Muscle of back (tissue), 11 donors: ENCODE data around the gene CACNA1C. TPM values are rescaled to one million over a fixed set of nuclear protein-coding genes. Genes with fewer than 3 reads are reported as not detected.

ENCODE experiments used
- DNase-seq, 3 donors: peaks; one replicate each; pipeline versions ENCODE4 v3.0.0 to v3.0.0-alpha.2; 2013
- polyA plus RNA-seq, 10 donors: library from polyadenylated mRNA; unstranded; fragments of 120-200 nt; gene quantifications; one replicate each; pipeline ENCODE4 v1.2.1, GENCODE V29; 2013; ENCODE audit not compliant: insufficient read length in 10 of 10

Gene CACNA1C
- polyA plus RNA-seq, 10 donors = 2.2 to 5.8 (median 3.5) TPM

DNA sequence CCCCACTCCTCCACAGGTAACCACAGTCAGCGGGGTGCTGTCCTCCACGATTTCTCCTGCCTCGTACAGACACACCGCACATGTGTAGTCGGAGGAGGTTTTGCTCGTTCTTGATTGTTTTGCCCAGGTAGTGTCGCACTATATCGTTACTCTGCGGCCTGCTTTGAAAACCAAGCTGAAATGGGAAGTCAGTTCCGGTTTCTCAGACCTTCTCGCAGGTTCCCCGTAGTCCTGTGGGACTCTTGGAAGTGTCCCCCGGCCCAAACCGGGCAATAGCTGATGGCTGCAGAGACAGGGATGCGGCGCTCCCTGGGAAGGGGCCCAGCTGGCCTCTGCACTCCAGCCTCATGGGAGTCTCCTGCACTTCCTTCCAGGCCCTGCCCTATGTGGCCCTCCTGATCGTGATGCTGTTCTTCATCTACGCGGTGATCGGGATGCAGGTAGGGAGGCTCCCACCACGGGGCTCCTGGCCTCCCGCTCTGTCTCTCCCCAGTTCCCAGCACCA lies 600.7 kb downstream of the CACNA1C start:
- DNase-seq = no peak

DNA sequence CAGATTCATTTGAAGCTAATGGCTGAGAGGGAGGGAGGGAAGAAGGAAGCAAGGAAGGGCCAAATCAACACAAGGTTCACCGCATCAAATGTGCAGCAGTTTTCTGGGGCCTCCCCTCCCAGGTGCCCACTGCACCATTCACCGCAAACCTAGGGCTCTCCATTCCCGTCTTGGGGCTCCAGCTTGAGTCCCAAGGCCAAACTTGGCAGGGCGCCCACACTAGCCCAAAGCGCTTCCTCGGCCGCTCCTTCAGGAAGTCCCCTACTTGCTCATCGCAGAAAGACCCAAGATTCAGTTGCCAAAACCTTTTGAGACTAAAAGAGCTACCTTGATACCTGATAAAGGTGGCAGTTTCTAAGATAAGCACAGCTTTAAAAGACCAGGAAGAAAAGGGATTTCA lies 601.5 kb downstream of the CACNA1C start:
- no peak for DNase-seq

DNA sequence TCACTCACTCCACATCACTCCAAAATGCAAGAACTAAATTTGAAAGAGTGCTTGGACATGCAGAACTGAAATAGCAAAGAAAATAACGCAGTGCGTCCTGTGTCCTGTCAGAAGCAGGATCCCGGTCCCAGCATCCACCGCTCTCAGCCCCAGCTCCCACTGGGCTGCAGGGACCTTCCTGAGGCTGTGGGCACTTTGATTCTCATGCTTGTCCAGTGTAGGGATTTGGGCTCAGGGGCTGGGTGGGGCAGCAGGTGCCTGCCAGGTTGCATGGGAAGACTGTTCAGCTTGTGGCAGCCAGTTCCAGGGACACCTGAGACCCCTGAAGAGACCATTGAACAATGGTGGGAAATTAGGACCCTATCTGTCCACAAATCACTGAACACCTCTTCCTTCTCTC lies 602.0 kb downstream of the CACNA1C start:
- no peak for DNase-seq

DNA sequence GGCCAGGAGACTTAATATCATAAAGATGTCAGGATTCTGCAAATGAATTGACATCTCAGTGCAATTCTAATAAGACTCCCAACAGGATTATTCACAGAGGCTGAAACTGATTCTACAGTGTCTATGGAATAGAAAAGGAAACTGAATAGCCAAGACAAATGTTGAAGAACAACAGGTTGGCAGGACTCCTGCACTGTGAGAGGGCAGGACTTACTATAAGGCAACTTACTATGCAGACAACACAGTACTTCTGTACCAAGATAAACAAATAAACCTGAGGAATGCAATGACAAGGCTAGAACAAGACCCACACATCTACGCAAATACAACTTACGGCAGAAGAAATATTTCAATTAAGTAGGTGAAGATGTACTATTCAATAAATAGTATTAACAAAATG lies 609.7 kb downstream of the CACNA1C start:
- no peak for DNase-seq

DNA sequence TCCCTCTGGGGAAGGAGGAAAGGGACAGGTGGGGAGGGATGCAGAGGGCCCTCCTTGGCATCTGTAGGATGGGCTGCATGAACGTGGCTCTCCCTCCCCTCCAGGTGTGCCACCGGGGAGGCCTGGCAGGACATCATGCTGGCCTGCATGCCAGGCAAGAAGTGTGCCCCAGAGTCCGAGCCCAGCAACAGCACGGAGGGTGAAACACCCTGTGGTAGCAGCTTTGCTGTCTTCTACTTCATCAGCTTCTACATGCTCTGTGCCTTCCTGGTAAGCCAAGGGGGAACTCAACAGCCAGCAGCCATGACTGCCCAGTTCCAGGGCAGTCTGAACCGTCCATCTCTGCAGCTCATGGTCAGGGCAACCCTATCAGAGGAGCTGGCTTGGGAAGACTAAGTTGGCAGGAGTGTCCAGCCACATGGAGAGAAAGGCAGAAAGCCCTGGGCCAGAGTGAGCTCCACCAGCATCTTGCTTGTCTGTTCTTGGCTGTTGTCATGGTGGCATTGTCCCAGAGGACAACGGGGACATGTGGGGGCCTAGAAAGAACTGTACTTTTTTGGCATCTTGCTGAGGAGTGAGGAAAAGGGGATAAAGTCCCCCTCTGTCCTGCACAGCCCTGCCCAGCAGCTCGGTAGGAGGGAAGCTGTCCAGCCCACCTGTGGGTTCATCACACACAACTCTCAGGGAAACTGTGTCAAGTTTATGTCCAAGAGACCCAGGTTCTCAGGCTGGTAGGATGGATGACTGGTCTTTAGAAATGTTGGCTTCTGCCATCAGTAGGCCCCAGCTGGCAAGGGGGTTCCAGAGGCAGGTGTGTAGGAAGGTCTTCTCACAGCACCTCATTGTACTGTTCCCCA lies 612.2 kb downstream of the CACNA1C start:
- no peak for DNase-seq

DNA sequence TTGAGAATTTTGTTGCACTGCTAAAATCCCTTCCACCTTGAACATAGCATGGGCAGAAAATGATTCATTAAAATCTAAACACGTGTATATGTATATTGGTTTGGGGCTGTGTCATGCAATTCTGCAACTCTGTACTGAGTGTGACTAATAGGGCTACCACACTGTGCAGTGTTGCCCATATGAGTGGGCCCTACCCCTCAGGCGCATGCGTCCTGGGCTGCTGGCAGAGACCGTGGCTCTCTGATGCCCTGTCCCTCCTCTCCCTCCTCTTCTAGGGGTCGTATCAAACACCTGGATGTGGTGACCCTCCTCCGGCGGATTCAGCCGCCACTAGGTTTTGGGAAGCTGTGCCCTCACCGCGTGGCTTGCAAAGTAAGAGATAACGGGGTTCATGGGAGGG lies 613.6 kb downstream of the CACNA1C start:
- DNase-seq = no peak

DNA sequence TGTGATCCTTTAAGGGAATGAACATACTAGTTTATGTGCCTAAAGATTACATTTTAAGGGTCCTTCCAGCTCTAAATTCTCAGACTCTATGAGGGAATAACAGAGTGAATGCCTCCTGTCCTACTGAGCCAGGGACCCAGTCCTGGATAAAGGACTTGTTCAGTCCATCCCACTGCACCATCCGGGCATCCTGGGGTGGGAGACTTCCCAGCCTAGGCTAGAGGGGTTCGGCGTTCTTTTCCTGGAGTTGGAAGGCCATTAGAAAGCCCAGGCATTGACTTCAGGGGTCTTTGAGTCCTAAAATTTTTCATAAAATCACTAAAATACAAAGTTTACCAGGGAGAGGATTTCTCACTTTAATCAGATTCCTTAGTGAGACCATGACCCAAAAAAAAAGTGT lies 614.1 kb downstream of the CACNA1C start:
- DNase-seq = no peak

DNA sequence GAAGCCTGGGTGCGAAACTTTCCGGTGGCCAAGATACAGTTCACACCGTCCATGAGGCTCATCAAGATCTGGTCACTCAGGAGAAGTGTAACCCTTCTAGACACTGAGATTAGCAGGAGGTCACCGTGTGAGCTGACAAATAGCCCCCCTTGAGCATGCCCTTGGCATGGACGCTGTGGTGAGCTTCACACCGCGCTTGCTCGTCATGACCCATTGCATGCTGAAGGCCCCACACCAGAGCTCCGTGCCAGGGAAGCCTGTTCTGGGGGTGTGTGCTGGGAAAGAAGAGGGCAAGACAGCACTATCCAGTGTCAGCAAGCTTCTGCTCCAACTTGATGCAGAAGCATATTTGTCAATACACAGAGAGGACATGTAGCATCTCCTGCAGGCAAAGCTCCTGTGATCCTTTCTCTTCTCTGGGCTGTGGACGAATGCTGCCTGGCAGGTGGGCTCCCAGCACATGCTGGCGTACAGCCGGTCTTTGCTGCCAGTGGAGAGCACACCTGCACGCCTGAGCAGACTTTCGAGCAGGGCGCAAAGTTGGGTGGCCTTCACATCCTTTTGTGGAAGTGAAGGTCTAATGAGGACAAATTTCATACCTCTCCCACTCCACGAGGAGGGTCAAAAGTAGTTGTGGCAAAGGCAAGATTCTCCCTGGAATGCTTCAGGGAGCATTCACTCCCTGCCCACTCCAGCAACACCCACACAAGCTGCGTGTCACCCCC lies 615.1 kb downstream of the CACNA1C start:
- no peak for DNase-seq

DNA sequence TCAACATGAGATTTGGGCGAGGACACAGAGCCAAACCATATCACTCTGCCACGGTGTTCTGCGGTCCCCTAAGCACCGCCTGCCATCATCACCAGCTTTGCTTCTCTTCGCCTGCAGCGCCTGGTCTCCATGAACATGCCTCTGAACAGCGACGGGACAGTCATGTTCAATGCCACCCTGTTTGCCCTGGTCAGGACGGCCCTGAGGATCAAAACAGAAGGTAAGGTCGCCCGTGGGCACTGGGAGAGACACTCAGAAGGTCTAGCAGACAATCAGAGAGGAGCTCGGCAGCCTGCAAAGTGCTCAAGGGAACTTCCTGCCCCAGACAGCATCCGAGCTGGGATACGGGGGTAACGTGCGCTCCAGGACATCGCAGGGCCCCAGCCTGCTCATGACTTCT lies 616.0 kb downstream of the CACNA1C start:
- DNase-seq = no peak

DNA sequence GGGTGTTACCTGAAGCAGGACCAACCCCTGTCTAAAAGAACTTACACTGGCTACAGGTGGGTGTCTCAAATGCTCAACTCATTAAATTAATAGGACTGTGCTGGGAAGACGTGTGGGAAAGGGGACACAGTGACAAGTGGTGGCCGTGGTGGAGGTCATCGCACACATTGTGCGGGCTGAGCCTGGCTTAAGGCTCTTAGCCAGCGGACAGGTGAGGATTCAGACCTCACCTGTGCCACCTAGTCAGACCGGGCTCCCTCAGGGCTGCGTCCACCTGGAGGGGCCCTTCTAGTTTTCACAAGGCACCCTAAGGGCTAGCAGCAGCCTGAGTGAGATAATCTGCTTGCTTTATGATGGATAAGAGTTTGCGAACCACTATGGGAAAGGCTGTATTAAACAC lies 616.8 kb downstream of the CACNA1C start:
- no peak for DNase-seq

DNA sequence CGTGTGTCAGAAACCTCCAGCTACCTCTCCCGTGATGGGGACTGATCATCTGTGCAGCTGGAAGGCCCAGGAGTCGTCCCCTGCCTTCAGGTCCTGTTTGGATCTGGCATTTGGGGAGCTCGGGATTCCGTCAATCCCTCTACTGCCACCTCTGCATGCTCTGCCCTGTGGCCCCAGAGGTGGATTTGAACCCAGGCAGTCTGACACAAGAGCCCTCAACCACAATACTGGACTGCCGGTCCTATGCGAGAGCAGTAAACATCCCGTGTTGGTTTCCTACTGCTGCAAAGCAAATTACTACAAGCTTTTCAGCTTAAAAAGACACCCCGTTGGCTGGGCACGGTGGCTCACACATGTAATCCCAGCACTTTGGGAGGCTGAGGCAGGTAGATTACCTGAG lies 620.1 kb downstream of the CACNA1C start:
- no peak for DNase-seq

DNA sequence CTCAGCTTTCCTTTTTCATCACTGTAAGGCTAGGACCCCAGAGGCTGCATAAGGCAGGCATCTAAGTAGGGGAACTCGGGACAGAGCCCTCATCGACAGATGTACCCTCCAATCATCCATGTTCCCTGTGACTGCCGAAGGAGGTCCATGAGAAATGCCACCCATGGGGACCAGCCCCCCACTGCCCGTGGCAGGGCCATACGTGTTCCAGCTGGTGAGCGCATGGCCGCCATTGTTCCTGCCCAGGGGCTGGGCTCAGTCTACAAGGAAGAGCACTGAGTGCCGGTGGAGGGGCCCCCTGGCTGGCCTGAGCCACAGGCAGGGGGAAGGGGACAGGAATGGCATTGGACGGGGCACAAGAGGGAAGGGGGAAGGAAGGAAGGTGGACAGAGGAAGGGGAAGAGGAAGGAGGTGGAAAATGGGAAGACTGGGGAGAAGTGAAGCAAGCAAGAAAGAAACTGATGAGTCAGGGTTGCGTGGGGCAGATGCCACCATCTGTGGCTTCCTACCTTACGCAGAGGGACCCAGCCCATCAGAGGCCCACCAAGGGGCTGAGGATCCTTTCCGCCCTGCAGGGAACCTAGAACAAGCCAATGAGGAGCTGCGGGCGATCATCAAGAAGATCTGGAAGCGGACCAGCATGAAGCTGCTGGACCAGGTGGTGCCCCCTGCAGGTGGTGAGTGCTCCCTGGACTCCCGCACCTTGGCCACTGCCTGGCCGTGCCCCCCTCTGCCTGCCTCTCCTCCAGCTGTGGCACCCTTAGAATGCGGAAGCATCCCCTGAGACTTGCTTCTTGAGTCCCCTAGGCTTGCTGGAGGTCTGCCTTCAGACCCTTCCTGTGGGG lies 621.4 kb downstream of the CACNA1C start:
- no peak for DNase-seq

DNA sequence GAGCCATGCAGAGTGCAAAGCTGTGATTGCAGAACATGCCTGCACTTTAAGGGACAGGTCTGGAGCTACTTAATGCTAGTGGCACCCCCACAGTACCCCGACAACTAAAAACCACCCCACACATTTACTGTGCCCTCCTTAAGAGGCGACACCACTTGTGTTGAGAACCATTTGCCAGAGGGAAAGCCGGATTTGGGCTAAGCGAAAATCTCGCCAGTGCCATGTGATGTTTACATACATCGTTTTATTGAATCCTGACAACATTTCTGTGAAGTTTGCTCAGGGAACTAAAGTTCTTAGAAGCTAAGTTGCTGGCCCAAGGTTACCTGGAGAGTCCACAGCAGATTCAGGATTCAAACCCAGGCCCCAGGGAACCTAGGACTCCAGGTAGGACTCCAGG lies 623.0 kb downstream of the CACNA1C start:
- DNase-seq = no peak

DNA sequence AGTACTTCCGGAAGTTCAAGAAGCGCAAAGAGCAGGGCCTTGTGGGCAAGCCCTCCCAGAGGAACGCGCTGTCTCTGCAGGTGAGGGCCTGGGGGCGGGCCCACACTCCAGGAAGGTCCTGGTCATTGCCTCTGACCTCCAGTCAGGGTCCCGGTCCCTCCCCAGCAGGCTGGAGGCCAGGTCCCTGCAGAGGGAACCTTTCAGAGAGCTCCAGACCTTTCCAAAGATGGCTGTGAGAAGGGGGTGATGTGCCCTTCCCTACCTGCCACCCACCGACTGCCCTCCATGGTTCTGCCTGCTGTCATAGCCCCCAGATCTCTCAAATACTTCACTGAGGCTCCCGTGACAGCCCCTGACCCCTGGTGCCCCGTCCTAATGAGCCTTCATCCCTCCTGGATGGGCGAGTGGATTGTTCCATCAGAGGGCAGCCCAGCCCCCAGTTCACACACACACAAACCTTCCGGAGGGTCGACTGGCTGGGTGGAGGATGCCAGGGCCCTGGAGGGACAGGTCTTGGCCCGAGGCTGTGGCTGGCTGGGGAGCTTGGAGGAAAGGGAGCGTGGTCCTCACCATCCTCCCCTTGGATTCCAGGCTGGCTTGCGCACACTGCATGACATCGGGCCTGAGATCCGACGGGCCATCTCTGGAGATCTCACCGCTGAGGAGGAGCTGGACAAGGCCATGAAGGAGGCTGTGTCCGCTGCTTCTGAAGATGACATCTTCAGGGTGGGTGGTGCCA lies 624.5 kb downstream of the CACNA1C start:
- no peak for DNase-seq

DNA sequence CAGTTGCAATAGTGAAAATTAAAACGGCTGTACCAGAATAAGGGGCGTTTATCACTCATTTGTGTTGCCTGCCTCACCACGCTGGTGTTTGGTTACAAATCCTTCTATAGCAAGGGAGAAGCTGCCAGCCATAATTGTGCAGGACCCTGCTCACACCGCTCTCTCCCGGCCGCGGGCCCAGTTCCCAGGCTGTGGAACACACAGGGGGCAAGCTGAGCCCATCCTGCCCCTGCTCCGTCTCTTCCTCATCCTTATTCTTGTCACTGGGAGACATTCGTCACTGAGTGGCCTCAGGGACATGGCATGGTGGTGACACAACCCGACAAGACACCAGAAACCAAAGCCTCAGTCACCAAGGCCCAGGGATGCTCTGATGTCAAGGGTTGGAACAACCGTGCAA lies 625.6 kb downstream of the CACNA1C start:
- no peak for DNase-seq

DNA sequence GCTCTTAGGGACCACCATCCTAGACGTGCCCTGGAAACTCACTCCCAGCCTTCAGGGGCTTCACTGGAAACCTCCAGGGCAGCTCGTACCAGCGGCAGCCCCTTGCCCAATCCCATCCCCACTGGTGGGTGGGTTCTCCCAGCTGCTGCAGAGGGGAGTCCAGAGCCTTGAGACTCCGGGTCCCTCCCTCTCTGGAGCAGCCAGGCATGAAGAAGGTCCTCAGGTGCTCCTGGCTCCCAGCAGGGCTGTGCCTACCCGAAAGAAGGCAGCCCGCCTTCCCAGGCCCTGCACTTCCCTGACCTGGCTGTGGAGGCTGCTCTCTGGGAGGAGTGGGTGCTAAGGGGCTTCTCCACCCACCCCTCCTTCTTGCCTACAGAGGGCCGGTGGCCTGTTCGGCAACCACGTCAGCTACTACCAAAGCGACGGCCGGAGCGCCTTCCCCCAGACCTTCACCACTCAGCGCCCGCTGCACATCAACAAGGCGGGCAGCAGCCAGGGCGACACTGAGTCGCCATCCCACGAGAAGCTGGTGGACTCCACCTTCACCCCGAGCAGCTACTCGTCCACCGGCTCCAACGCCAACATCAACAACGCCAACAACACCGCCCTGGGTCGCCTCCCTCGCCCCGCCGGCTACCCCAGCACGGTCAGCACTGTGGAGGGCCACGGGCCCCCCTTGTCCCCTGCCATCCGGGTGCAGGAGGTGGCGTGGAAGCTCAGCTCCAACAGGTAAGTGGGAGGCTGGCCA lies 626.5 kb downstream of the CACNA1C start:
- no peak for DNase-seq

DNA sequence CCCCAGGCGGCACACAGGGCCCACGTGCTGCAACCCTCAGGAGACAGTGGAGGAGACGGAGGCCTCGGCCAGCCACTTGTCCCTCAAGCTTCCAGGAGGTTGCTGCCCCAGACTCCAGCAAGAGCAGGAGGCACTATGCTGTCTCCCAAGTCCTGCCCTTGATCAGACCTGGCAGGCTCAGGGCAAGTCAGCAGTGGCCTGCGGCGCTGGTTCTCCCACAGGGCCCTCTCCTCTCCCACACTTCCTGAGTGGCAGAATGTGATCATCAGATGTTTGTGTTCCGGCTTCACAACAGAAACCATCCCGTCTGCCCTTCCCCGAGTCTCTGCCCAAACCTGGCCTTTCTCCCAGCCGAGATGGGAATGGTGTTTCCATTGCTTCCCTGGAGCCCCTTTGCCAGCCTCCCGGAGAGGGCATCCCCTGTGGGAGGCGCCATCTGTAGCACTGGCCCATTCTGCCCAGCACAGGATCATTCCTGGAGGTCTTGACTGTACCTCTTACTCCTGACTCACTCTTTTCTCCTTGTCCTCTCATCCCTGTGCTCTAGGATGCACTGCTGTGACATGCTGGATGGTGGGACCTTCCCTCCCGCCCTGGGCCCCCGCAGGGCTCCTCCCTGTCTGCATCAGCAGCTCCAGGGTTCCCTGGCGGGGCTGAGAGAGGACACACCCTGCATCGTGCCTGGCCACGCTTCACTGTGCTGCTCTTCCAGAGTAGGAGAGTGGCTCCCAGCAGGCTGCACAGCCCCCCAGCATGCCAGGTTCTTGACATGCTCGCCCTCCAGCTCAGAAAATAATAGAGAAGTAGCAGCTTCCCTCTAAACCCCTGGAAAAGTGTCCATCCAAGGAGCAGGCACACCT lies 627.3 kb downstream of the CACNA1C start:
- DNase-seq = no peak

DNA sequence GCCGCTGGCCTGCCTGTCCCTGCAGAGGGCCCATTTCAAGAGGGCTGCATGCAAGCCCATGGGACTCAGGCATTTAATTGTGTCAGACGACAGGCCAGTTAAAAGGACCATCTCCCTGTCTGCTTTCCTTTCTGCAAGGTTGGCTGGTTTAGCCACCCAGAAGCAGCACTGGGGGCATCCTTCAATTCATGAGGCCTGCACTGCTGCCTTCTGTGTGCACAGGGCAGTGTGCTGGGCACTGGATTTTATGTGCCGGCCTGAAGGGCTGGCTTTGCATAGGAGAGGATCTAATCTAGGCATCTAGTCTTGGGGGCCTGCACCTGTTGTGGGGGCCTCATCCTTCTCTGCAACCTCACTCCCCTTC lies 627.9 kb downstream of the CACNA1C start:
- DNase-seq = no peak

DNA sequence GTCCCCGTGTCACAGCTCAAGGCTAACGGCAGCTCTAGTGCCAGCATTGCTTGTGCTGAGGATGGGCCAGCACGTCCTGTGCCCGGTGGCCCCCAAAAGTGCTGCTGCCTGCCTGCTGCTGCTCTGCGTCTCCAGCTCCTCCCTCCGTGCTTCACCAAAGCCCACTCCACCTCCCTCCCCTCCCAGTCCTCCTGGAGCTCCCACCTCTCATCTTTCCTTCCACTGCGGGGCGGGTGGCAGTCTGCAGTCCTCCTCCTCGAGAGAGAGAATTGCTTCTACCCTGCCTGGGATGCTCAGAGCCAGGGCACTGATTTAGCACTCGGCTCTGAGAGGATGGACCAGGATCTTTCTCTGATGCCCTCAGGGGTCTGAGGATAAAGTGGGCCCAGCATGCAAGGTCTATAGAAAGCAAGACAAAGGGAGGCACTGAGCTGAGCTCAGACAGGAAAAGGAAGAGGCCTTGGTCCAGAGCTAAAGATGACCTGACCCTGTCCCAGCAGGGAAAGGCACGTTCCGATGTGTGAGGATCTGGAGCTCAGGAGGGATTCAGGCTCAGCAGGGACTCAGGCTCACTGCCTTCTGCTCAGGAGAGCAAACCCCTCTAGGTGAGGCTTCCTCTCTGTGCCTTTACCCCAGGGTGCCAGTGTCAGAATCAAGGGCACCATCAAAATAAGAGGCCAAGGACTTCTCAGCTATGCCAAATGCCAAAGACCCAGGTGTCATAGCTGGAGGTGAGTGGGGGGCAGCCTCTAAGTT lies 628.8 kb downstream of the CACNA1C start:
- DNase-seq = no peak
